ENCODE data around the gene XNDC1N. TPM values are rescaled to one million over a fixed set of nuclear protein-coding genes. Genes with fewer than 3 reads are reported as not detected.
A peak's percentile ranks its signal among the peaks of the same experiment; 100 is the strongest.

Gene XNDC1N
- total RNA-seq, 4 donors from 2014 or later, result 19.8 to 25.2 (median 24.1) TPM

DNA sequence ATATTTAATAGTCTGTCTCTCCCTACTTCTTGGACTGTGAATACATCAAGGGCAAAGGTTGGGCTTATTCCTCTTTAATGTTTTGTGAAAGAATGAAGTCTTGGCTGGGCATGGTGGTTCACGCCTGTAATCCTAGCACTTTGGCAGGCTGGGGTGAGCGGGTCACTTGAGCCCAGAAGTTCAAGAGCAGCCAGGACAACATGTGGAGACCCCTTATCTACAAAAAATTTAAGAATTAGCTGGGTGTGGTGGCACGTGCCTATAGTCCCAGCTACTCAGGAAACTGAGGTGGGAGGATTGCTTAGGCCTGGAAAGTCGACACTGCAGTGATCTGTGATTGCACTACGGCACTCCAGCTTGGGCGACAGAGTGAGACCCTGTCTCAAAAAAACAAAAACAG is 20.6 kb upstream of the XNDC1N start:
- Histone ChIP-seq H3K4me1 (peaks cover 0 to 12% (median 0%) of the 10 kb centered on the region in 4 donors), H3K27me3 (no peaks in the 10 kb centered on the region), H3K27ac (peak overlapping the region in 3 of 4 donors; percentile 11 to 78 (median 77)), H3K4me3 (no peak overlapping the region), H3K36me3 (no peaks in the 10 kb centered on the region), H3K9me3 (no peaks in the 10 kb centered on the region)
- TF ChIP-seq POLR2A (IDR thresholded peaks at IDR 0.05), result no peak
- TF ChIP-seq, protein P1, sequence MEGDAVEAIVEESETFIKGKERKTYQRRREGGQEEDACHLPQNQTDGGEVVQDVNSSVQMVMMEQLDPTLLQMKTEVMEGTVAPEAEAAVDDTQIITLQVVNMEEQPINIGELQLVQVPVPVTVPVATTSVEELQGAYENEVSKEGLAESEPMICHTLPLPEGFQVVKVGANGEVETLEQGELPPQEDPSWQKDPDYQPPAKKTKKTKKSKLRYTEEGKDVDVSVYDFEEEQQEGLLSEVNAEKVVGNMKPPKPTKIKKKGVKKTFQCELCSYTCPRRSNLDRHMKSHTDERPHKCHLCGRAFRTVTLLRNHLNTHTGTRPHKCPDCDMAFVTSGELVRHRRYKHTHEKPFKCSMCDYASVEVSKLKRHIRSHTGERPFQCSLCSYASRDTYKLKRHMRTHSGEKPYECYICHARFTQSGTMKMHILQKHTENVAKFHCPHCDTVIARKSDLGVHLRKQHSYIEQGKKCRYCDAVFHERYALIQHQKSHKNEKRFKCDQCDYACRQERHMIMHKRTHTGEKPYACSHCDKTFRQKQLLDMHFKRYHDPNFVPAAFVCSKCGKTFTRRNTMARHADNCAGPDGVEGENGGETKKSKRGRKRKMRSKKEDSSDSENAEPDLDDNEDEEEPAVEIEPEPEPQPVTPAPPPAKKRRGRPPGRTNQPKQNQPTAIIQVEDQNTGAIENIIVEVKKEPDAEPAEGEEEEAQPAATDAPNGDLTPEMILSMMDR (IDR thresholded peaks at IDR 0.05), result no peak
- DNase-seq, result peak in 1 of 3 donors; percentile 59

DNA sequence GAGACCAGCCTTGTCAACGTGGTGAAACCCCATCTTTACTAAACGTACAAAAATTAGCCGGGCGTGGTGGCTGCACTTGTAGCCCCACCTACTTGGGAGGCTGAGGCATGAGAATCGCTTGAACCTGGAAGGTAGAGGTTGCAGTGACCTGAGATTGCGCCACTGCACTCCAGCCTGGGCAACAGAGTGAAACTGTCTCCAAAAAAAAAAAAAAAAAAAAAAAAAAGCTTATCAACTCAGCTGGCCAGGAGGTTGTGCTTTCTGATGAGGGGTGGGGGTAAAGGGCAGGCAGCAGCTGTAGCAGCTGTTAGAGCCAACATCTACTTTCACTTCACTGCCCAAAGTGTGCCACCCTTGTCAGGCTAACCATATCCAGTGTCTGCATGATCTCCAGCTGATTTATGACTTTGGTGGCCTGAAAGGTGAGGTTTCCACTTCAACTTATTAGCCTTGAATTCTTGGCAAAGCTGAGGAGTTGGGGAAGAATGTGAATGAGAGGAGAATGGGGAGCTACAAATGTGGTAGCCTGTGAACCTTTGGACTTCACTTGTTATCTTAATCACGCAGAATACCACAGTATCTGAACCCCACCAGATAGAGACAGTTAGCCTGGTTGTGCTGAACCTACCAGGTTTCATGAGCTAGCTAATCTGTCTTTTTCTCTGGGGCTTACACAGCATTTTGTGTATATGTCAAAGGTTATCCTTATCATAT is 20.1 kb upstream of the XNDC1N start:
- no peaks in the 10 kb centered on the region for H3K36me3 ChIP-seq
- no peaks in the 10 kb centered on the region for H3K9me3 ChIP-seq
- no peak overlapping the region for H3K4me3 ChIP-seq
- peaks cover 0 to 12% (median 0%) of the 10 kb centered on the region in 4 donors for H3K4me1 ChIP-seq
- peak in 2 of 3 donors; percentile 66 to 76 for DNase-seq
- H3K27me3 ChIP-seq, result no peaks in the 10 kb centered on the region
- no peak for TF ChIP-seq POLR2A (IDR thresholded peaks at IDR 0.05)
- TF ChIP-seq, protein P1 (IDR thresholded peaks at IDR 0.05), result no peak
- H3K27ac ChIP-seq, result peak overlapping the region in 3 of 4 donors; percentile 52 to 78 (median 77)

DNA sequence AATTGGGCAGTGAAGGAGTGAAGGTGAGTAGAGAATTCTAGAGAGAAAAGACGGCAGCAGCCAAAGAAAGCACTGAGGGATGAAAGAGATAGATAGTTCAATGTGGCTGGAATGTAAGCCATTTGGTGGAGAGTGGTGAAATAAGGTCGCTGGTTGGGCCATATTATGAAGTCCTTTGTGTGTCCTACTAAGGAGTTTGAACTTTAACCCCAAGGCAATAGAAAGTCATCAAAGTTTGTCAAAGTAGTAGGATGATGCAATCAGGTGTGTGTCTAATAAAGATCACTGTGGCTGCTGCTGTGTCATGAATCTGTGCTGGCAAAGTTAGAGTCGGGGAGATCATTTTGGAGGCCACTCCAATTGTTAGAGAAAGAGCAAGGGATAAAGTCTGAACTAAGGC is 19.1 kb upstream of the XNDC1N start:
- TF ChIP-seq, protein P1 (IDR thresholded peaks at IDR 0.05), result no peak
- TF ChIP-seq POLR2A (IDR thresholded peaks at IDR 0.05), result no peak
- H3K27me3 ChIP-seq, result no peaks in the 10 kb centered on the region
- H3K36me3 ChIP-seq, result no peaks in the 10 kb centered on the region
- H3K27ac ChIP-seq, result peak overlapping the region in 3 of 4 donors; percentile 13 to 78 (median 77)
- H3K9me3 ChIP-seq, result no peaks in the 10 kb centered on the region
- DNase-seq, result peak in 1 of 3 donors; percentile 62
- no peak overlapping the region for H3K4me3 ChIP-seq
- H3K4me1 ChIP-seq, result peaks cover 0 to 5% (median 0%) of the 10 kb centered on the region in 4 donors

DNA sequence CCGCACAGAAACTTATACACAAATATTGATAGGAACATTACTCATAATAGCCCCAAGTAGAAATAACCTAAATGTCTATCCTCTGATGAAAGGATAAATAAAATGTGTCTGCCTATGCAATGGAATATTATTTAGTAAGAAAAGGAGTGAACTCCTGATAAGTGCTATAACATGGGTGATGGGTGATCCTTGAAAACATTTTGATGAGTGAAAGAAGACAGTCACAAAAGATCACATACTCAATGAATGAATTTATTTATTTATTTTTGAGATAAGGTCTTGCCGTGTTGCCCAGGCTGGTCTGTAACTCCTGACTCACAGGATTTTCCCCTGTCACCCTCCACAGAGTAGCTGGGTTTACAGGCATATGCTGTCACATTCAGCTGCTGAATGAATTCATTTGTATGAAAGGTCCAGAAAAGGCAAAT is 17.8 kb upstream of the XNDC1N start:
- H3K4me3 ChIP-seq, result no peak overlapping the region
- no peak overlapping the region for H3K27ac ChIP-seq
- no peaks in the 10 kb centered on the region for H3K36me3 ChIP-seq
- H3K4me1 ChIP-seq, result peaks cover 0 to 5% (median 0%) of the 10 kb centered on the region in 4 donors
- no peak for TF ChIP-seq POLR2A (IDR thresholded peaks at IDR 0.05)
- TF ChIP-seq, protein P1 (IDR thresholded peaks at IDR 0.05), result no peak
- H3K9me3 ChIP-seq, result no peaks in the 10 kb centered on the region
- H3K27me3 ChIP-seq, result no peaks in the 10 kb centered on the region
- DNase-seq, result no peak

DNA sequence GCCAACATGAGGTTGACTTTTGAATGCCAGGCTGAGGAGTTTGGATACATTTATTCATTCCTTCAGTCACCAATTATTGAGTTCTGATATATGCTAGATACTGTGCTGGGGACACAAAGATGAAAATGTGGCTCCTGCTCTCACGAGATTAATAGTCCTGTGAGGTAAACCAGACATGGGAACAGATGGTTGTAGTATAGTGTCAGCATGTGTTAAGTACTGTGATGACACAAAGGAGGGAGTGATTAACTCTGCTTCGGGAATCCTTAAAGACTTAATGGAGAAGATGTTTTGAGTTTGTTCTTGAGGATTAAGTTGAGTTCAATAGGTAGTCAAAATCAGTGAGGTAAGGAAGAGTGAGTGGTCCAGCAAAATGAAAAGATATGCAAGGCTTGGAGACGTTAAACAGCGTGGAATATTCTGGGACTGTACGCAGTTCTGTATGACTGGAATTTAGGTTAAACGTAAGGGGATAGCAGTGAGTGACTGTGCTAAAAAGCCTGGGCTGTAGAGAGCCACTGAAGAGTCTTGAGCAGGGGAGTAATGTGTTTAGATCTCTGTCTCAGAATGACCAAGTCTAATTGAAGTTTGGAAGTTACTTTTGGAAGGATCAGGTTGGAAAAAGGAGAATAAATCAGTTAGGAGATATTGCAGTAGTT is 12.3 kb upstream of the XNDC1N start:
- peaks cover 0 to 11% (median 0%) of the 10 kb centered on the region in 4 donors for H3K4me1 ChIP-seq
- H3K4me3 ChIP-seq, result no peak overlapping the region
- TF ChIP-seq, protein P1 (IDR thresholded peaks at IDR 0.05), result no peak
- TF ChIP-seq POLR2A (IDR thresholded peaks at IDR 0.05), result no peak
- no peaks in the 10 kb centered on the region for H3K27me3 ChIP-seq
- H3K9me3 ChIP-seq, result no peaks in the 10 kb centered on the region
- H3K36me3 ChIP-seq, result no peaks in the 10 kb centered on the region
- DNase-seq, result no peak
- no peak overlapping the region for H3K27ac ChIP-seq
